AG20443 (cell line): ENCODE results near the gene RTL1.

Experiments
- DNase-seq: peaks from one replicate; pipeline ENCODE4 v3.0.0; 2012; ENCODE audit warnings: low spot score, mixed read lengths

The RTL1 gene

DNA sequence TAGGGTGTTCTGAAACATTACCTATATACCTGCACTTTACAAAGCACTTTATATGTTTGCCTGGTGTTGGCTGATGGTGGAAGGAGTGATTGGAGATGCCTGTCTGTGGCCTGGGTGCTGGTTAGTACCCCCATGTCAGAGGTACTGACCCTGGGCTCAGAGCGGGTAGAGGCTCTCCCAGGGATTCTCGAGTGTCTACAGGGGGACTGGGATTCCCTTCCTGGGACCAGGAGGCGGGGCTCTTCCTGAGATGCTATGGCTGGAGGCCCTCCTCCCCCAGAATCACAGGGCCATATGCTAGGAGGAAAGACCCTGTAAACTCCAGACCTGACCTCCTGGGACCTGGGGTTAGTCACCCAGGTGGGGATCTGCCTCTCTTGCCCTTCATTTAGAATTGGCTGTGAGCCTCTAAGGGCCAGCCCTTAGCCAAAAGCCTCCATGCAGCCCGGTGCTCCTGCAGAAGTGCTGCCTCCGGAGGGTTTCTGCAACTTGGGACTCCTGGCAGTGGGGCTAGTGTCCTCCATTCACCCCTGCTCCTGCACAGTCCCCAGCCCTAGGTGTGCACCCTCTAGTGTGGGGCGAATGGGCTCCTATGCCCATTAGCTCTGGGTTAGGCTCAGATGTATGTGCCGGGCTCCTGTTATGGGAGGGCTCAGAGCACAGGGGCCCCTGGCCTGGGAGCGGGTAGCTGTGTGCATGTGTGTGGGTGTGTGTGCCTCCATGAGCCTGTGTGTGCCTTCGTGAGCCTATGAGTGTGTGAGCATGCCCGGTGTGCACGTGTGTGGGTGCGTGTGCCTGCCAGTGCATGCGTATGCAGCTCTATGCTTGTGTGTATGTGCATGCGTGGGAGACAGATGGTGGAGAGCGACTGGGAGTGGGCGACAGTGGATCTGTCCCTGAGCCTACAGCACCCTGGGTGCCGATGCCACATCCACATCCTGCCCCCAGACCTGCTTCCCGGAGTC is 36.6 kb downstream of the RTL1 start:
- DNase-seq, result no peak

DNA sequence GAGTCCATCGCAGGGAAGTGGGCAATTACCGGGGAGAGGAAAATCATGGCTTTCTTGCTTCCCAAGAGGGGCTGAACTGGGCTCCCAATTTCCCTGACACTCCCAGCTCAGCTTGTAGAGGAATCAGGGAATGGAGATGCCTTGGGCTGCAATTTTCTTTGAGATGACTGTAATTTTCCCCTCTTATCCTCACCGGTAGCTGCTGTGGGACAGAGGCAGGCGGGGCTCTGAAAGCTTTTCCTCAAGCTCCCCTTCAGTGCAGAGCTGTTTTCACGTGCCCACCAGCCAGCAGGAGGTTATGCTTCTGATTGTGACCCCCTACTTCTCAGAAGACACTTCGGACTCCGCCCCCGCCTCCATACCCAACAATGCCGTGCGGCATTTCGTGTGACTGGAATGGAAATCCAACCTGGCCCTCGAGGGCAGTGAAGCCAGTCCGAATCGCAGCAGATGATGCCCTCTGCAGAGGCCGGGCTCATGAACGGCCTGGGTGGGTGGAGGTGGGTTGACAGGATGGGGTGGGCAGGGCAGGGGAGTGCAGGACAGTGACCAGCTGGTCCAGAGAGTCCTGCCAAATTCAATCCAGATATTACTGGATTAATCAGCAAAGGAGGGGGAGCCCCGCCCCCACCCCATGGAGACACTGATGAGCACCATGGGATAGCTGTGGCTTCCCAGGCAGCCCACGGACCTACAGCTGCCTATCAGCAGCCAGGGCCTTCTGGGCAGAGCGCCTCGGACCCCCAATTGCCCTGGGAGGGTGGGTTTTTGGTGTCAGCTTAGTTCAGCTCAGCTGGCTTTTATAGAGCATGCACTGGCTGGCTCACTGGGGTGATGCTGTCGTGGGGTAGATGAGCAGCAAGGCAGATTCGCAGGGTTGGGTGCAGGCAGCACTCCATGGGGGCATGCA is 37.6 kb downstream of the RTL1 start:
- no peak for DNase-seq

DNA sequence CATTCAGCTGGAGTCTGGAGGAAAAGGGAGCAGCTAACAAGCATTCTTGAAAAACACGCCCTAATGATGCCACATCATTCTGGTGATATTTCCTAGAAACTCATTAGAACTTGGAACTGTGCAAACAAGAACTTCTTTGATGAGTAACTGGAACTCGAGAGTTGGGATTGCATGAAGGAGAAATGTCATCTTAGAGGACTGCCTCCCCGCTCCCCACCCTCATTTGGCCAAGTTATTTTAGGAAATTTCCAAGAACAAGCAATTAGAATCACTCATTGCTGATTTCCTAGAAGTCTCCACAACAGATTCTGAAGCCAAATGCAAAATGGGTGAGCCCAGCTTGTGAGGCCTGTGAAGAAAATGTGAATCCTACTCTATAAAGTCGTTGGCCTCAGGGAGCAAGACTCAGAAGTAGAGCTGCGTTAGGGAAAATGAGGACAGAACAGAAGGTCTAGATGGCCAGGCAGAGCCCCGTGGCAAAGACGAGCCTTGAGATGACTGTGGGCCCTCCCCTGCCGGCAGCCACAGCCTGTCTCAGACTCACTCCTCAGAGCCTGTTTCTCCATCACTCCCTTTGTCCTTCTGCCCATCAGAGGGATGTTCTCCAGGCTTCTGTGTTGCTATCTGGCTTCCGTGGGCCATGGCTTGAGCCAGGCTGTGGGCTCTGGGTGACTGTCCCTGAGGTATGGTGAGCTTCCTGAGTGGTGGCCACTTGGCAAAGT is 38.4 kb downstream of the RTL1 start:
- peak; percentile 67 for DNase-seq

- DNase-seq, result no peak
Observed at GRCh38 chr14:100864206-100864605, 39.3 kb downstream of the RTL1 start.

- no peak for DNase-seq
Observed at GRCh38 chr14:100862793-100863192, 40.7 kb downstream of the RTL1 start.

DNA sequence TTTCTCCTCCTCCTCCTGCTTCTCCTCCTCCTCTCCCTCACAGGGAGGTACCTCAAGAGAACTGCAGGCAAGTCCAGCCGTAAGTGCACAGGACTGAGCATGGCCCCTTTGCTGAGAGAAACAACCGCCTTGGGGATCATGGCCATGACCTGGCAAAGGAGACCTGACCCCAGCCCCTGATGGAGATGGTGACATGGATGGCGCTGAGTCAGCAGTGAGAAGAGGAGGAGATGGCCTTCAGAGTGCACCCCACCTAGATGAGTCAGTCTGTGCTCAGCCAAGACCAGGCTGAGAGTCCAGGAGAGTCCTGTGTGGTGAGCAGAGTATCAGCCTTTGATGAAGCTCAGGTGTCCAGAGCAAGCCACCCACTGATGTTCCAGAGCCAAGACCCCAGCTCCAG is 41.2 kb downstream of the RTL1 start:
- DNase-seq, result peak; percentile 29

DNA sequence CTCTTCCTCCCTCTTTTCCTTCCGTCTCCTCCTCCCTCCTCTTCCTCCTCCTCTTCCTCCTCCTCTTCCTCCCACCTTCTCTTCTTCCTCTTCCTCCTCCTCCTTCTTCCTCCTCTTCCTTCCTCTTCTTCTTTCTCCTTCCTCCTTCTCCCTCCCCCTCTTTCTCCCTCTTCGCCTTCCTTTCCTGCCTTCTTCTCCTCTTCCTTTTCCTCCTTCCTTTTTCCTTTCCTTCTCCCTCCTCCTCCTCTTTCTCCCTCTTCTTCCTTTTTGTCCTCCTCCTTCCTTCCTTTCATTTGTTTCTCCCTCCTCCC is 41.6 kb downstream of the RTL1 start:
- DNase-seq, result no peak

- DNase-seq, result no peak
Observed at GRCh38 chr14:100861188-100861936, 42.2 kb downstream of the RTL1 start.

DNA sequence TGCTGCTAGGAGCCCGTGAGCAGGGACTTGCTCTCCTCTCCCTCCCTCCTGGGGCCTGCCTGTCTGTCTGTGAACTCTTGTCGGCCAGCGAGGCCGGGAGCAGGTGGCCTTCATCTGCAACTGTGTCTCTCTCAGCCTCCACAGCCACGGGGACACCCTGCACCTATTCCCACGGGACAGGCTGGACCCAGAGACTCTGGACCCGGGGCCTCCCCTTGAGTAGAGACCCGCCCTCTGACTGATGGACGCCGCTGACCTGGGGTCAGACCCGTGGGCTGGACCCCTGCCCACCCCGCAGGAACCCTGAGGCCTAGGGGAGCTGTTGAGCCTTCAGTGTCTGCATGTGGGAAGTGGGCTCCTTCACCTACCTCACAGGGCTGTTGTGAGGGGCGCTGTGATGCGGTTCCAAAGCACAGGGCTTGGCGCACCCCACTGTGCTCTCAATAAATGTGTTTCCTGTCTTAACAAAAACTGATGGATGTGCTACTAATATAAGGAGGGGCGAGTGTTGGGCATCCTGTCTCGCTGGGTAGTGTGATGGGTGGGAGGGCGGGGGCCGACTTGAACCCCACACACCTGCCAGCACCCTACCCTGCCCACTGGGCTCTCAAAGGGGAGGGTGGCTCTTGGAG is 42.9 kb downstream of the RTL1 start:
- no peak for DNase-seq

DNA sequence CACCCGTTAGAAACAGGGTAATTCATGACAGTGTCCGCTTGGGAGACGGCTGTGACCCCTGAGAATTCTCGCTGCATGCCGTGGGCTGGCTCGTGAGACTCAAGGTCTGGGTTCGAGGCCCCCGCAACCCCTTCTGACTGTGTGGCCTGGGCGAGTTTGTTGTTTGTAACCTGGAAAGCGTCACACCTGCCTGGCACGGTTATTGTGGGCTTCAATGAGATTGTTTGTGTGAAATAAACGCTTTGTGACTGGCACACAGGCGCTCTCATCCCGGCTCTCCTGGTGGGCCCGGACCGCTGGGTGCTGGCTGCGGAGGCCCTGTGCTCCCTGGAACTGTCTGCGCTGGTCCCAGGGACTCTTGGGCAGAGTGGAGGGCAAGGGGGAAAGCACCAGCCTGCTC is 43.7 kb downstream of the RTL1 start:
- DNase-seq, result no peak

GRCh38 chr14:100858838-100859220 is 44.7 kb downstream of the RTL1 start:
- DNase-seq, result no peak

GRCh38 chr14:100857923-100858837 is 45.3 kb downstream of the RTL1 start:
- no peak for DNase-seq

DNA sequence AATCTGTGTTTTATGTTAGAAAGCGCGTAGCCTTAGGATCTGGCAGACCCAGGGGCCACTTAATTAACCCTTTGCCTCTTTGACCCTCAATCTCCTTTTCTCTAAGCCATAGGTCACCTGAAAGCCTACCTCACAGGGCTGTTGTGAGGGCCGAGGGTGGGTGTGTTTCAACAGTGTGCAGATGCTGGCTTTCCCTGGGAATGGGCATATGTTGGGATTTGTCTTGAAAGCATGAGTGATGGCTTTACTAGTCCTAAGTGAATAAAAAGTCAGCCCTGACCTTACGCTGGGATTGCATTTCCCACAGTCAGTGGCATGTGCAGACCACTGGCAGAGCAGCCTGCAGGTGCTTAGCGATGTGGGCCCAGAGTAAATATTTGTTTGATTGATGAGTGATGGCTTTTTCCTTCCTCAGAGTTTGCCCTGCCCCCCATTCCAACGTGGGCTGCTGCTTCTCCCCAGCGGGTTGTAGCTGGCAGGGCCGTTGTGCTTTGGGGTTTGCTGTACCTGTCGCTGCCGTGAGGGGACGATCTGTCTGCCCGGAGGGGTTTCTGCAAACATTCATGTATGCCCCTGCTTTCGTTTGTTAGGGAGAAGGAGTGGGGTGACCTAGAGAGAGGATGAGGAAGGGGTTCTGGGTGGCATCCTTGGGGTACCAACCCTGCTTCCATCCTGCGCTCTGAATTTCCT is 46.1 kb downstream of the RTL1 start:
- no peak for DNase-seq

DNA sequence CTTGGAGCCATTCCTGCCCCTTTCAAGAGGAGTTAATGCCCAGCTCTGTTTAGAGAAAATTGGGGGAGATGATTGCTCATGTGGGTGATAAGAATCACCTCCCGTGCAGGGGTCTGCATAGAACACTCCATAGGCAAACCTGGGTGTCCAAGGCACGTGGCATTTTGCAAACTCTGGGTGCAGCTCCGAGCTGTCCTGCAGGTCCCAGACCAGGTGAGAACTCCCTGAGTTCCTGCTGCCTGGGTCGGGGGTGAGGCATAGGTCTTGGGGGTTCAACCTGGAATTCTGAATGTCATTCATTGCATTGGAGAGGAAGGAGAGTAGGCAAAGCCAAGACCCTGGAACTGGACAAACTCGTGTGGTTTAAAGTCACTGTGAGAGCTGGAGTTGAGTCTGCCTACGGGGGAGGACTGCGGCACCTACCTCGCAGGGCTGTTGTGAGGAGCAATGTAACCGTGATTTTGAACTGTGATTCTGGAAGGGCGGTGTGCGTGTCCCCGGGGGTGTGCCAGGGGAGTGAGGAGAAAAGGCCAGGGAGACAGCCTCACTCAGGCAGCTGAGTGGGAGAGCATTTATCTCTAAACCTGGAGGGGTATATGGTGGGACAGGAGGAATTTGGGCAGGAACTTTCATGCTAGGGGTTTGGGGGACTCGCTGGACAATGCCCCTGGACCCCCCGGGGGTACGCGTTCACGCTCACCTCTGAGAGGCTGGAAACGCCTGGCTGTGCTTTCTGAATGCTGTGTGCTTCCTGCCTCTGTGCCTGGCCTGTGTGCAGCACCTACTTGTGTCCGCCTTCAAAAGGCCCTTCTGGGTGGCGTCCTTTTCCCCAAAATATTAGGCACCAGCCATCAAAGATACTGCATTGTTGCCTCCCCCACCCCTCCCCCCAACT is 47.2 kb downstream of the RTL1 start:
- no peak for DNase-seq

DNA sequence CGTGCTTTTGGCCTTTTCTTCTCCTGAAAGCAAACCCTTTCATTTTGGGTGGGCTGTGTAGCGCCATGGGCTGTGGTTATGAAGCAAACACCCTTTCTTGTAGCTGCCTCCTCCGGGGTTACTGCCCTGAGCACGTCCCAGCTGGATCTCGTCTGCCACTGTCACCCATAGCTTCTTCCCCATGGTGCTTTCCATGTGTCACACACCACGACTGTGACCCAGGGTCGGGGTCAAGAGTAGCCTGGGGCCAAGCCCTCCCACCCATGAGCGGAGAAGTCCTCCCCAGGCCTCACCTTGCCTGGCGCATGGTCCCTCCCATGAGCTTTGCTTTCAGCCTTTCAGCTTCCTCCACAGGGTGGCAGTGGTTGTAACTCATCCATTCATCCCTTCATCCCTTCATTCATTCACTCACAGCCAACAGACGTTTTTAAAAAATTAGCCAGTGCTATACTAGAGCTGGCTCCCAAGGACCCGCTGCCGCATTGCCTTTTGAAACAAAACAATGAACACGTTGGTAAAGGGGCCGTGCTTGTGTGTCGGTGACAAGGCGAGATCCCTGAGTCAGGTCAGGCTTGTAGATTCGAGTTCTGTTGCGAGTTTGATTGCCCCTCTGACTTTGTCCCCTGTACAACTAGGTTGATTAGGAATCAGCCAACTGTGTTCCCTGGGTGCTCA is 48.1 kb downstream of the RTL1 start:
- DNase-seq, result no peak

GRCh38 chr14:100854435-100854834 is 49.1 kb downstream of the RTL1 start:
- no peak for DNase-seq

DNA sequence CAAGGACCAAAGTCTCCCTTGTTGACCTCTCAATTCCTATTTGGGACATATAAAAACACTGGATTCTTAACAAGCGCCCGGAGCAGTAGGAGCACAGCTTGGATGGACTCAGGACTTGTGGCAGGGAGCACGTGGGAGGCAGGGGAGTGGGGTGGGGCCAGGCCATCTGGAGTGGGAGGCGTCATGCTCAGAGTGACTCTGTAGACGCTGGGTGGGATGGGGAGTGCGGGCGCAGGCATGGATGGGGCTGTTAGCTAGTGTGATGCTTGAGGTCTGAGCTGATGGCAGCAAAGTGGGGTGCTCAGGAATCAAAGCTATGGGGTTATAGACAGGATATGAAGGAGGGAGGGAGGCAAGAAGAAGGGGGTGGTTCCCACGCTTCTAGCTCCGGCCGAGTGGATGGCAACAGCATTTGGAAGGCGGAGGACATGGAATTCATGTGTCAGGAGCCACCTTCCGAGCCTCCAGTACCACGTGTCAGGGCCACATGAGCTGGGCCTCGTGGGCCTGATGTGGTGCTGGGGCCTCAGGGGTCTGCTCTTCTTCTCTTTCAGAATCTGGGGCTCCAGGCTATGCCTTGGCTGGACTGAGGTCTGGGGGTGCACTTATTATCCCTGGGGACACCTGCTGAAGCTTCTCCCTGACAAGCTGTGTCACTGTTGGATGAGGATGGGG is 51.4 kb downstream of the RTL1 start:
- DNase-seq, result no peak
